ENCODE data around the gene WFDC8. TPM values are rescaled to one million over a fixed set of nuclear protein-coding genes. Genes with fewer than 3 reads are reported as not detected.

WFDC8 gene
- total RNA-seq, result not detected in 2 replicates

GRCh38 chr20:45579184-45579583 lies at the start of gene WFDC8:
Gene WFDC8 (minus strand): TSS chr20:45579284. CDS start chr20:45579247, 37 bp downstream.

GRCh38 chr20:45547206-45547770 lies 31.8 kb downstream of the WFDC8 start, which contains the start of gene EPPIN:
Gene EPPIN (minus strand): TSS chr20:45547401. CDS start chr20:45547357, 44 bp downstream.

GRCh38 chr20:45539382-45539781 lies 39.7 kb downstream of the WFDC8 start, which contains the start of gene WFDC6:
Gene WFDC6 (minus strand): TSS chr20:45539482. CDS start chr20:45539407, 75 bp downstream.

GRCh38 chr20:45515147-45515913 lies 63.8 kb downstream of the WFDC8 start, which contains the start of gene SPINT3:
Gene SPINT3 (minus strand): TSS chr20:45515622. CDS start chr20:45515608, 14 bp downstream.

Other genes with a start within 250 kb of the WFDC8 start
- gene SDC4, start 230.9 kb downstream of the WFDC8 start, total RNA-seq, result 117 and 122 TPM in 2 replicates
- gene SYS1, start 216.1 kb downstream of the WFDC8 start, total RNA-seq, result 29.1 and 38.7 TPM in 2 replicates
- gene TP53TG5, start 201.0 kb downstream of the WFDC8 start, total RNA-seq, result not detected in 2 replicates
- 9.6 and 12.8 TPM in 2 replicates for gene DBNDD2, start 171.0 kb downstream of the WFDC8 start, total RNA-seq
- 91.5 and 94.7 TPM in 2 replicates for gene PIGT, start 163.1 kb downstream of the WFDC8 start, total RNA-seq
- gene WFDC2, start 109.5 kb downstream of the WFDC8 start, total RNA-seq, result not detected in 2 replicates
- not detected in 2 replicates for gene SPINT3, start 63.7 kb downstream of the WFDC8 start, total RNA-seq
- gene WFDC6, start 39.8 kb downstream of the WFDC8 start, total RNA-seq, result not detected in 2 replicates
- gene EPPIN, start 31.9 kb downstream of the WFDC8 start, total RNA-seq, result not detected in 2 replicates
- gene WFDC10A, start 50.5 kb upstream of the WFDC8 start, total RNA-seq, result not detected in 2 replicates
- not detected in 2 replicates for gene WFDC9, start 52.0 kb upstream of the WFDC8 start, total RNA-seq
- not detected in 2 replicates for gene WFDC11, start 91.0 kb upstream of the WFDC8 start, total RNA-seq
- not detected in 2 replicates for gene WFDC13, start 122.8 kb upstream of the WFDC8 start, total RNA-seq
- not detected in 2 replicates for gene WFDC10B, start 125.7 kb upstream of the WFDC8 start, total RNA-seq
- not detected in 2 replicates for gene SPINT4, start 143.1 kb upstream of the WFDC8 start, total RNA-seq
- 0.67 TPM in 1 of 2 replicates, not detected in the other for gene WFDC3, start 212.6 kb upstream of the WFDC8 start, total RNA-seq
- 29.6 and 36.7 TPM in 2 replicates for gene DNTTIP1, start 212.7 kb upstream of the WFDC8 start, total RNA-seq
- 225 and 261 TPM in 2 replicates for gene UBE2C, start 233.4 kb upstream of the WFDC8 start, total RNA-seq
- 0.84 TPM in 1 of 2 replicates, not detected in the other for gene TNNC2, start 248.0 kb upstream of the WFDC8 start, total RNA-seq

Data from bronchus fibroblast of lung (primary cell).